Osteocyte (in vitro differentiated cells): ENCODE measurements around the gene PRR29. TPM values are rescaled to one million over a fixed set of nuclear protein-coding genes. Genes with fewer than 3 reads are reported as not detected.

ENCODE experiments used
- DNase-seq: peaks from one replicate; pipeline ENCODE4 v3.0.0; 2021; ENCODE audit warnings: mixed read lengths; ENCODE audit not compliant: unreplicated experiment; ENCODE audit errors: extremely low spot score
- H3K27ac Mint-ChIP-seq: one replicate; pipeline ENCODE4 v1.8.0; 2021; ENCODE audit warnings: mild to moderate bottlenecking, mixed read lengths; ENCODE audit not compliant: unreplicated experiment
- H3K27me3 Mint-ChIP-seq: one replicate; pipeline ENCODE4 v1.8.0; 2021; ENCODE audit warnings: mixed read lengths; ENCODE audit not compliant: unreplicated experiment
- H3K36me3 Mint-ChIP-seq: one replicate; pipeline ENCODE4 v1.8.0; 2021; ENCODE audit warnings: mixed read lengths; ENCODE audit not compliant: unreplicated experiment
- H3K4me1 Mint-ChIP-seq: one replicate; pipeline ENCODE4 v1.8.0; 2021; ENCODE audit warnings: mixed read lengths; ENCODE audit not compliant: unreplicated experiment
- H3K4me3 Mint-ChIP-seq: one replicate; pipeline ENCODE4 v1.8.0; 2021; ENCODE audit warnings: mild to moderate bottlenecking, moderate library complexity, mixed read lengths; ENCODE audit not compliant: unreplicated experiment
- H3K9me3 Mint-ChIP-seq: one replicate; pipeline ENCODE4 v1.8.0; 2021; ENCODE audit warnings: mixed read lengths; ENCODE audit not compliant: unreplicated experiment
- CTCF ChIP-seq: fragments of 200-600 bp; sonication (generic); IDR thresholded peaks from 2 replicates; pipeline ENCODE4 v1.5.0; 2021; ENCODE audit warnings: antibody characterized with exemption, mild to moderate bottlenecking, moderate library complexity
- total RNA-seq: library from RNA; stranded (reverse); gene quantifications from 2 replicates; pipeline ENCODE4 v1.2.1, GENCODE V29; 2021

PRR29 gene
- total RNA-seq, 1 donor from 2014 or later = not detected

GRCh38 chr17:64040206-64040605 lies 42.1 kb downstream of the PRR29 start:
- no peak overlapping the region for H3K27ac Mint-ChIP-seq
- peaks cover 4% of the 10 kb centered on the region for H3K4me1 Mint-ChIP-seq
- H3K4me3 Mint-ChIP-seq = no peak overlapping the region
- no peaks in the 10 kb centered on the region for H3K9me3 Mint-ChIP-seq
- peaks cover 29% of the 10 kb centered on the region for H3K36me3 Mint-ChIP-seq
- no peaks in the 10 kb centered on the region for H3K27me3 Mint-ChIP-seq
- TF ChIP-seq CTCF = no peak
- no peak for DNase-seq

GRCh38 chr17:64041912-64042311 lies 43.8 kb downstream of the PRR29 start:
- Mint-ChIP-seq H3K9me3 (no peaks in the 10 kb centered on the region), H3K4me3 (no peak overlapping the region), H3K27me3 (no peaks in the 10 kb centered on the region), H3K4me1 (peaks cover 4% of the 10 kb centered on the region), H3K36me3 (peaks cover 44% of the 10 kb centered on the region), H3K27ac (no peak overlapping the region)
- no peak for DNase-seq
- no peak for TF ChIP-seq CTCF

- H3K36me3 Mint-ChIP-seq = peaks cover 48% of the 10 kb centered on the region
- no peak overlapping the region for H3K27ac Mint-ChIP-seq
- H3K4me1 Mint-ChIP-seq = peaks cover 4% of the 10 kb centered on the region
- H3K9me3 Mint-ChIP-seq = no peaks in the 10 kb centered on the region
- H3K27me3 Mint-ChIP-seq = no peaks in the 10 kb centered on the region
- no peak overlapping the region for H3K4me3 Mint-ChIP-seq
- DNase-seq = no peak
- TF ChIP-seq CTCF = no peak
These were observed 44.7 kb downstream of the PRR29 start for GRCh38 chr17:64042700-64043485.

GRCh38 chr17:64045176-64045575 lies 47.0 kb downstream of the PRR29 start:
- Mint-ChIP-seq H3K27me3 (no peaks in the 10 kb centered on the region), H3K4me1 (peaks cover 4% of the 10 kb centered on the region), H3K27ac (no peak overlapping the region), H3K4me3 (no peak overlapping the region), H3K9me3 (no peaks in the 10 kb centered on the region), H3K36me3 (peaks cover 47% of the 10 kb centered on the region)
- TF ChIP-seq CTCF = no peak
- no peak for DNase-seq

GRCh38 chr17:64048805-64049204 lies 50.7 kb downstream of the PRR29 start:
- DNase-seq = no peak
- Mint-ChIP-seq H3K27me3 (no peaks in the 10 kb centered on the region), H3K4me3 (no peak overlapping the region), H3K9me3 (no peaks in the 10 kb centered on the region), H3K4me1 (no peaks in the 10 kb centered on the region), H3K36me3 (peaks cover 54% of the 10 kb centered on the region), H3K27ac (no peak overlapping the region)
- no peak for TF ChIP-seq CTCF
